HEK293 (cell line): Measurements from ENCODE around the gene ACRBP.

Source experiments
- GLIS1 ChIP-seq: fragments of 450-650 bp; formaldehyde crosslinking; IDR thresholded peaks from 2 replicates; pipeline ENCODE4 v1.5.1; 2016; ENCODE audit warnings: missing biosample characterization, missing genetic modification characterization
- HOXA7 ChIP-seq: sonication (generic); formaldehyde crosslinking; IDR thresholded peaks from 2 replicates; pipeline ENCODE4 v1.8.1; 2022; ENCODE audit warnings: missing genetic modification reagents, borderline replicate concordance
- MEIS1 ChIP-seq: sonication (generic); formaldehyde crosslinking; IDR thresholded peaks from 2 replicates; pipeline ENCODE4 v1.8.1; 2022; ENCODE audit warnings: missing genetic modification reagents, mild to moderate bottlenecking, borderline replicate concordance
- SALL2 ChIP-seq: fragments of 450-650 bp; formaldehyde crosslinking; IDR thresholded peaks from 2 replicates; pipeline ENCODE4 v1.5.0; 2017; ENCODE audit warnings: missing biosample characterization, mild to moderate bottlenecking, missing genetic modification characterization, borderline replicate concordance
- SP2 ChIP-seq: fragments of 450-650 bp; formaldehyde crosslinking; IDR thresholded peaks from 2 replicates; pipeline ENCODE4 v1.5.1; 2016; ENCODE audit warnings: missing biosample characterization, missing genetic modification characterization
- YY2 ChIP-seq: fragments of 450-650 bp; formaldehyde crosslinking; IDR thresholded peaks from 2 replicates; pipeline ENCODE4 v1.5.1; 2016; ENCODE audit warnings: missing biosample characterization, missing genetic modification characterization
- ZBTB1 ChIP-seq: fragments of 450-650 bp; formaldehyde crosslinking; IDR thresholded peaks from 2 replicates; pipeline ENCODE4 v1.5.1; 2016; ENCODE audit warnings: missing biosample characterization, missing genetic modification characterization
- ZBTB20 ChIP-seq: fragments of 450-650 bp; formaldehyde crosslinking; IDR thresholded peaks from 2 replicates; pipeline ENCODE4 v1.5.1; 2016; ENCODE audit warnings: missing biosample characterization, missing genetic modification characterization
- ZNF132 ChIP-seq: fragments of 450-650 bp; formaldehyde crosslinking; IDR thresholded peaks from 2 replicates; pipeline ENCODE4 v1.5.1; 2017; ENCODE audit warnings: missing biosample characterization, missing genetic modification characterization, borderline replicate concordance
- ZNF16 ChIP-seq: fragments of 450-650 bp; formaldehyde crosslinking; IDR thresholded peaks from 2 replicates; pipeline ENCODE4 v1.5.1; 2016; ENCODE audit warnings: low read depth, missing biosample characterization, missing genetic modification characterization
- ZNF24 ChIP-seq: fragments of 450-650 bp; formaldehyde crosslinking; IDR thresholded peaks from 2 replicates; pipeline ENCODE4 v1.5.1; 2016; ENCODE audit warnings: missing biosample characterization, missing genetic modification characterization
- ZNF335 ChIP-seq: fragments of 450-650 bp; formaldehyde crosslinking; conservative IDR thresholded peaks from 2 replicates; pipeline ENCODE4 v1.5.1; 2016; ENCODE audit warnings: missing biosample characterization, missing genetic modification characterization
- ZNF341 ChIP-seq: fragments of 450-650 bp; formaldehyde crosslinking; IDR thresholded peaks from 2 replicates; pipeline ENCODE4; 2016; ENCODE audit warnings: low read depth, missing biosample characterization, missing genetic modification characterization
- ZNF394 ChIP-seq: fragments of 450-650 bp; formaldehyde crosslinking; IDR thresholded peaks from 2 replicates; pipeline ENCODE4 v1.5.1; 2016; ENCODE audit warnings: missing biosample characterization, missing genetic modification characterization, mild to moderate bottlenecking, moderate library complexity, borderline replicate concordance
- ZNF426 ChIP-seq: fragments of 450-650 bp; formaldehyde crosslinking; IDR thresholded peaks from 2 replicates; pipeline ENCODE4 v1.5.1; 2017; ENCODE audit warnings: missing biosample characterization, missing genetic modification characterization, mild to moderate bottlenecking, inconsistent platforms, moderate library complexity
- ZNF521 ChIP-seq: fragments of 450-650 bp; formaldehyde crosslinking; IDR thresholded peaks from 2 replicates; pipeline ENCODE4 v1.5.1; 2017; ENCODE audit warnings: missing biosample characterization, mild to moderate bottlenecking, missing genetic modification characterization
- ZNF544 ChIP-seq: fragments of 450-650 bp; formaldehyde crosslinking; IDR thresholded peaks from 2 replicates; pipeline ENCODE4 v1.5.0; 2017; ENCODE audit warnings: missing biosample characterization, missing genetic modification characterization
- ZNF548 ChIP-seq: fragments of 450-650 bp; formaldehyde crosslinking; IDR thresholded peaks from 2 replicates; pipeline ENCODE4 v1.5.1; 2016; ENCODE audit warnings: missing biosample characterization, missing genetic modification characterization
- ZNF558 ChIP-seq: fragments of 450-650 bp; formaldehyde crosslinking; IDR thresholded peaks from 2 replicates; pipeline ENCODE4 v1.5.1; 2016; ENCODE audit warnings: missing biosample characterization, missing genetic modification characterization
- ZNF571 ChIP-seq: fragments of 450-650 bp; formaldehyde crosslinking; IDR thresholded peaks from 2 replicates; pipeline ENCODE4 v1.5.0; 2017; ENCODE audit warnings: missing biosample characterization, missing genetic modification characterization
- ZNF585B ChIP-seq: fragments of 450-650 bp; formaldehyde crosslinking; IDR thresholded peaks from 2 replicates; pipeline ENCODE4 v1.5.1; 2016; ENCODE audit warnings: missing biosample characterization, missing genetic modification characterization
- ZNF600 ChIP-seq: fragments of 450-650 bp; formaldehyde crosslinking; IDR thresholded peaks from 2 replicates; pipeline ENCODE4 v1.5.1; 2016; ENCODE audit warnings: missing biosample characterization, missing genetic modification characterization
- ZNF654 ChIP-seq: fragments of 450-650 bp; formaldehyde crosslinking; IDR thresholded peaks from 2 replicates; pipeline ENCODE4 v1.5.1; 2016; ENCODE audit warnings: low read depth, missing biosample characterization, missing genetic modification characterization
- ZNF658 ChIP-seq: fragments of 450-650 bp; formaldehyde crosslinking; IDR thresholded peaks from 2 replicates; pipeline ENCODE4; 2016; ENCODE audit warnings: missing biosample characterization, missing genetic modification characterization
- ZNF660 ChIP-seq: fragments of 450-650 bp; IDR thresholded peaks from 2 replicates; pipeline ENCODE4 v1.5.1; 2018; ENCODE audit warnings: missing biosample characterization, mild to moderate bottlenecking, missing genetic modification characterization
- ZNF670 ChIP-seq: fragments of 450-650 bp; formaldehyde crosslinking; IDR thresholded peaks from 2 replicates; pipeline ENCODE4 v1.5.1; 2016; ENCODE audit warnings: missing biosample characterization, missing genetic modification characterization, low read depth
- ZNF701 ChIP-seq: fragments of 450-650 bp; formaldehyde crosslinking; IDR thresholded peaks from 2 replicates; pipeline ENCODE4 v1.5.1; 2016; ENCODE audit warnings: missing biosample characterization, missing genetic modification characterization
- ZNF707 ChIP-seq: fragments of 450-650 bp; formaldehyde crosslinking; IDR thresholded peaks from 2 replicates; pipeline ENCODE4 v1.5.1; 2016; ENCODE audit warnings: missing biosample characterization, missing genetic modification characterization
- ZNF747 ChIP-seq: fragments of 450-650 bp; formaldehyde crosslinking; IDR thresholded peaks from 2 replicates; pipeline ENCODE4 v1.5.1; 2016; ENCODE audit warnings: missing biosample characterization, missing genetic modification characterization
- ZSCAN23 ChIP-seq: fragments of 450-650 bp; formaldehyde crosslinking; IDR thresholded peaks from 2 replicates; pipeline ENCODE4 v1.5.1; 2016; ENCODE audit warnings: missing biosample characterization, missing genetic modification characterization
- ZXDB ChIP-seq: fragments of 450-650 bp; formaldehyde crosslinking; IDR thresholded peaks from 2 replicates; pipeline ENCODE4 v1.5.1; 2016; ENCODE audit warnings: missing biosample characterization, missing genetic modification characterization
- TF ChIP-seq, protein P1 (sequence below): fragments of 450-650 bp; formaldehyde crosslinking; IDR thresholded peaks from 2 replicates; pipeline ENCODE4 v1.5.1; 2016; ENCODE audit warnings: missing biosample characterization, missing genetic modification characterization
- TF ChIP-seq, protein P2 (sequence below): fragments of 450-650 bp; formaldehyde crosslinking; IDR thresholded peaks from 2 replicates; pipeline ENCODE4 v1.5.1; 2016; ENCODE audit warnings: missing biosample characterization, missing genetic modification characterization
- TF ChIP-seq, protein P3 (sequence below): fragments of 450-650 bp; formaldehyde crosslinking; IDR thresholded peaks from 2 replicates; pipeline ENCODE4 v1.5.1; 2016; ENCODE audit warnings: missing biosample characterization, missing genetic modification characterization
- TF ChIP-seq, protein P4 (sequence below): fragments of 450-650 bp; formaldehyde crosslinking; IDR thresholded peaks from 2 replicates; pipeline ENCODE4 v1.5.1; 2016; ENCODE audit warnings: missing biosample characterization, missing genetic modification characterization
- TF ChIP-seq, protein P5 (sequence below): fragments of 450-650 bp; IDR thresholded peaks from 2 replicates; pipeline ENCODE4 v1.5.1; 2018; ENCODE audit warnings: missing biosample characterization, mild to moderate bottlenecking, missing genetic modification characterization

ACRBP gene

DNA sequence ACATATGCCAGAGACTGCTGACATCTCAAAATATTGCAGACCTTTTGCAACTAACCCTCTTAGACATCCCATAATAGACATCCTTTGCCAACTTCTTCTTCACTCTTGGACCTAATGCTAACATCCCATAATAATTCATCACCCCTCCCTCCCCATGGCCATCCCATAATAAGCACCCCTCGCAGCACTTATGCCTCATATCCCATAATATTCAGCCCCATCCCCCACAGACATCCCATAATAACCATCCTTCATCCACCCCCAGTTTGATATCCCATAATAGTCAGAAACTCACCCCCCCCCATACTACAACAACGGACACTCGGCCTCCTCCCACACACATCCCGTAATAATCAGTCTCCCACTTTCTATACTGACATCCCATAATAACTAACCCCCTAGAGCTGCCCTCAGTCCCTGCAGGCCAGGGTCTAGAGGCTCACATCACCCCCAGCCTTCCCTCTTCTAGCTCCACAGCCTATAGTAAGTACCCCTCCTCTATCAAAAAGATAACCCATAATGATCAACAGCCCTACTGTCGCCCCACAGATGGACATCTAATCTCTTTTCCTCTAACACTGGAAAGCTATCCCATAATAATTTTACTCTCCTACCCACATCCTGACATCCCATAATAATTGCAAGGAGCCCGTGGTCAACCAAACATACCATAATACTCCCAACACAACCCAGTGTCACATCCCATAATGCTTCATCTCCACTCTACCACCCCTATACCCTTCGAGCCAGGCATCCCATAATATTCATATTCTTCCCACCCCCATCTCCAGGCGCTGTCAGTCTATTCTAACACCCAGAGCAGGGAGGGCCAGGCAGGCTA lies 39.3 kb downstream of the ACRBP start (continued):
- TF ChIP-seq ZNF600 (tag by site-specific recombination) (no peak), YY2 (tag by site-specific recombination) (no peak), ZNF548 (tag by site-specific recombination) (peak; percentile 22; the same call in 1 of the 2 replicates), ZNF707 (tag by site-specific recombination) (0 out of 2 replicates have a peak, but pooled peaks have one; percentile 21), ZNF16 (tag by site-specific recombination) (no peak), ZNF341 (no peak), ZNF701 (tag by site-specific recombination) (no peak), ZNF747 (tag by site-specific recombination) (no peak), ZBTB1 (tag by site-specific recombination) (no peak), ZNF571 (tag by site-specific recombination) (no peak), ZNF544 (tag by site-specific recombination) (no peak), ZNF670 (no peak), ZNF521 (no peak), ZNF335 (tag by site-specific recombination) (peak; percentile 72), ZNF585B (tag by site-specific recombination) (no peak), ZBTB20 (tag by site-specific recombination) (no peak), ZNF24 (tag by site-specific recombination) (peak; percentile 91), ZNF558 (peak; percentile 78; the same call in 1 of the 2 replicates), ZNF654 (tag by site-specific recombination) (peak; percentile 13; the same call in 1 of the 2 replicates), ZNF132 (tag by site-specific recombination) (no peak), ZSCAN23 (tag by site-specific recombination) (peak; percentile 68; the same call in 1 of the 2 replicates), MEIS1 (no peak), ZXDB (tag by site-specific recombination) (peak; percentile 73), ZNF426 (tag by site-specific recombination) (no peak), ZNF660 (tag by site-specific recombination) (no peak), ZNF394 (tag by site-specific recombination) (0 out of 2 replicates have a peak, but pooled peaks have one; percentile 24), SP2 (tag by site-specific recombination) (peak; percentile 87), SALL2 (tag by site-specific recombination) (0 out of 2 replicates have a peak, but pooled peaks have one; percentile 15), HOXA7 (CRISPR knock-in tag) (no peak), ZNF658 (no peak), GLIS1 (tag by site-specific recombination) (peak; percentile 95)
- TF ChIP-seq, protein P1, sequence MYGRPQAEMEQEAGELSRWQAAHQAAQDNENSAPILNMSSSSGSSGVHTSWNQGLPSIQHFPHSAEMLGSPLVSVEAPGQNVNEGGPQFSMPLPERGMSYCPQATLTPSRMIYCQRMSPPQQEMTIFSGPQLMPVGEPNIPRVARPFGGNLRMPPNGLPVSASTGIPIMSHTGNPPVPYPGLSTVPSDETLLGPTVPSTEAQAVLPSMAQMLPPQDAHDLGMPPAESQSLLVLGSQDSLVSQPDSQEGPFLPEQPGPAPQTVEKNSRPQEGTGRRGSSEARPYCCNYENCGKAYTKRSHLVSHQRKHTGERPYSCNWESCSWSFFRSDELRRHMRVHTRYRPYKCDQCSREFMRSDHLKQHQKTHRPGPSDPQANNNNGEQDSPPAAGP, result peak; percentile 59
- TF ChIP-seq, protein P2, sequence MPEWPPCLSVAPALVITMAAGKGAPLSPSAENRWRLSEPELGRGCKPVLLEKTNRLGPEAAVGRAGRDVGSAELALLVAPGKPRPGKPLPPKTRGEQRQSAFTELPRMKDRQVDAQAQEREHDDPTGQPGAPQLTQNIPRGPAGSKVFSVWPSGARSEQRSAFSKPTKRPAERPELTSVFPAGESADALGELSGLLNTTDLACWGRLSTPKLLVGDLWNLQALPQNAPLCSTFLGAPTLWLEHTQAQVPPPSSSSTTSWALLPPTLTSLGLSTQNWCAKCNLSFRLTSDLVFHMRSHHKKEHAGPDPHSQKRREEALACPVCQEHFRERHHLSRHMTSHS, result no peak
- TF ChIP-seq, protein P3, sequence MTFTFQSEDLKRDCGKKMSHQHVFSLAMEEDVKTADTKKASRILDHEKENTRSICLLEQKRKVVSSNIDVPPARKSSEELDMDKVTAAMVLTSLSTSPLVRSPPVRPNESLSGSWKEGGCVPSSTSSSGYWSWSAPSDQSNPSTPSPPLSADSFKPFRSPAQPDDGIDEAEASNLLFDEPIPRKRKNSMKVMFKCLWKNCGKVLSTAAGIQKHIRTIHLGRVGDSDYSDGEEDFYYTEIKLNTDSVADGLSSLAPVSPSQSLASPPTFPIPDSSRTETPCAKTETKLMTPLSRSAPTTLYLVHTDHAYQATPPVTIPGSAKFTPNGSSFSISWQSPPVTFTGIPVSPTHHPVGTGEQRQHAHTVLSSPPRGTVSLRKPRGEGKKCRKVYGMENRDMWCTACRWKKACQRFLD (tag by site-specific recombination), result no peak
- TF ChIP-seq, protein P4, sequence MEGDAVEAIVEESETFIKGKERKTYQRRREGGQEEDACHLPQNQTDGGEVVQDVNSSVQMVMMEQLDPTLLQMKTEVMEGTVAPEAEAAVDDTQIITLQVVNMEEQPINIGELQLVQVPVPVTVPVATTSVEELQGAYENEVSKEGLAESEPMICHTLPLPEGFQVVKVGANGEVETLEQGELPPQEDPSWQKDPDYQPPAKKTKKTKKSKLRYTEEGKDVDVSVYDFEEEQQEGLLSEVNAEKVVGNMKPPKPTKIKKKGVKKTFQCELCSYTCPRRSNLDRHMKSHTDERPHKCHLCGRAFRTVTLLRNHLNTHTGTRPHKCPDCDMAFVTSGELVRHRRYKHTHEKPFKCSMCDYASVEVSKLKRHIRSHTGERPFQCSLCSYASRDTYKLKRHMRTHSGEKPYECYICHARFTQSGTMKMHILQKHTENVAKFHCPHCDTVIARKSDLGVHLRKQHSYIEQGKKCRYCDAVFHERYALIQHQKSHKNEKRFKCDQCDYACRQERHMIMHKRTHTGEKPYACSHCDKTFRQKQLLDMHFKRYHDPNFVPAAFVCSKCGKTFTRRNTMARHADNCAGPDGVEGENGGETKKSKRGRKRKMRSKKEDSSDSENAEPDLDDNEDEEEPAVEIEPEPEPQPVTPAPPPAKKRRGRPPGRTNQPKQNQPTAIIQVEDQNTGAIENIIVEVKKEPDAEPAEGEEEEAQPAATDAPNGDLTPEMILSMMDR (tag by site-specific recombination), result no peak
- TF ChIP-seq, protein P5, sequence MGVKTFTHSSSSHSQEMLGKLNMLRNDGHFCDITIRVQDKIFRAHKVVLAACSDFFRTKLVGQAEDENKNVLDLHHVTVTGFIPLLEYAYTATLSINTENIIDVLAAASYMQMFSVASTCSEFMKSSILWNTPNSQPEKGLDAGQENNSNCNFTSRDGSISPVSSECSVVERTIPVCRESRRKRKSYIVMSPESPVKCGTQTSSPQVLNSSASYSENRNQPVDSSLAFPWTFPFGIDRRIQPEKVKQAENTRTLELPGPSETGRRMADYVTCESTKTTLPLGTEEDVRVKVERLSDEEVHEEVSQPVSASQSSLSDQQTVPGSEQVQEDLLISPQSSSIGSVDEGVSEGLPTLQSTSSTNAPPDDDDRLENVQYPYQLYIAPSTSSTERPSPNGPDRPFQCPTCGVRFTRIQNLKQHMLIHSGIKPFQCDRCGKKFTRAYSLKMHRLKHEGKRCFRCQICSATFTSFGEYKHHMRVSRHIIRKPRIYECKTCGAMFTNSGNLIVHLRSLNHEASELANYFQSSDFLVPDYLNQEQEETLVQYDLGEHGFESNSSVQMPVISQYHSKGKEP (tag by site-specific recombination), result no peak
